HepG2 (cell line): ENCODE measurements around the gene BACH1.

Experiments used
- ATF7-NPFF ChIP-seq: sonication (generic); formaldehyde crosslinking; IDR thresholded peaks from 2 replicates; pipeline ENCODE4 v1.8.1; 2023; ENCODE audit warnings: mild to moderate bottlenecking, low read depth, missing genetic modification reagents, moderate library complexity
- FIP1L1 ChIP-seq: fragments of 200-400 bp; formaldehyde crosslinking; IDR thresholded peaks from 2 replicates; pipeline ENCODE4 v1.6.1; 2018; ENCODE audit warnings: low read depth, mild to moderate bottlenecking, low read length, moderate library complexity, borderline replicate concordance; ENCODE audit not compliant: insufficient read depth
- FOXJ3 ChIP-seq: sonication (generic); formaldehyde crosslinking; IDR thresholded peaks from 2 replicates; pipeline ENCODE4 v1.4.0; 2020; ENCODE audit warnings: missing genetic modification reagents, mild to moderate bottlenecking, borderline replicate concordance
- RBM39 ChIP-seq: fragments of 200-400 bp; formaldehyde crosslinking; IDR thresholded peaks from one replicate; pipeline ENCODE4 v1.6.1; 2018; ENCODE audit warnings: antibody characterized with exemption, mild to moderate bottlenecking, low read depth, low read length; ENCODE audit not compliant: poor library complexity, severe bottlenecking
- SP1 ChIP-seq, 2 experiments: fragments of 450-650 bp in 1 of 2; sonication (generic) in 1 of 2; formaldehyde crosslinking in 1 of 2; IDR thresholded peaks; 2 replicates each; pipeline versions ENCODE4 v1.4.0 to v1.6.1; 2016 to 2020; ENCODE audit warnings: missing genetic modification reagents in 1 of 2
- TAF1 ChIP-seq: sonication (generic); formaldehyde crosslinking; IDR thresholded peaks from 2 replicates; pipeline ENCODE4 v1.4.0; 2020; ENCODE audit warnings: missing genetic modification reagents
- U2AF2 ChIP-seq: fragments of 200-400 bp; formaldehyde crosslinking; IDR thresholded peaks from 2 replicates; pipeline ENCODE4 v1.6.1; 2017; ENCODE audit warnings: low read depth, mild to moderate bottlenecking, low read length
- ZFX ChIP-seq: sonication (generic); formaldehyde crosslinking; IDR thresholded peaks from 2 replicates; pipeline ENCODE4 v1.4.0; 2020; ENCODE audit warnings: mild to moderate bottlenecking, low read depth, missing genetic modification reagents, moderate library complexity
- ZNF274 ChIP-seq: sonication (generic); formaldehyde crosslinking; IDR thresholded peaks from 2 replicates; pipeline ENCODE4 v1.5.1; 2020; ENCODE audit warnings: mild to moderate bottlenecking, missing genetic modification reagents
- ZNF720 ChIP-seq: sonication (generic); formaldehyde crosslinking; IDR thresholded peaks from 2 replicates; pipeline ENCODE4 v1.4.0; 2020; ENCODE audit warnings: missing genetic modification reagents
- TF ChIP-seq, protein P1 (sequence below), 2 experiments: fragments of 450-650 bp in 1 of 2; sonication (generic) in 1 of 2; formaldehyde crosslinking in 1 of 2; IDR thresholded peaks; 2 replicates each; pipeline versions ENCODE4 v1.6.1 to v1.8.0; 2016 to 2022; ENCODE audit warnings: antibody characterized with exemption in 1 of 2, mild to moderate bottlenecking in 1 of 2, missing genetic modification reagents in 1 of 2
- TF ChIP-seq, protein P2 (sequence below): sonication (generic); formaldehyde crosslinking; IDR thresholded peaks from 2 replicates; pipeline ENCODE4 v1.4.0; 2020; ENCODE audit warnings: missing genetic modification reagents

DNA sequence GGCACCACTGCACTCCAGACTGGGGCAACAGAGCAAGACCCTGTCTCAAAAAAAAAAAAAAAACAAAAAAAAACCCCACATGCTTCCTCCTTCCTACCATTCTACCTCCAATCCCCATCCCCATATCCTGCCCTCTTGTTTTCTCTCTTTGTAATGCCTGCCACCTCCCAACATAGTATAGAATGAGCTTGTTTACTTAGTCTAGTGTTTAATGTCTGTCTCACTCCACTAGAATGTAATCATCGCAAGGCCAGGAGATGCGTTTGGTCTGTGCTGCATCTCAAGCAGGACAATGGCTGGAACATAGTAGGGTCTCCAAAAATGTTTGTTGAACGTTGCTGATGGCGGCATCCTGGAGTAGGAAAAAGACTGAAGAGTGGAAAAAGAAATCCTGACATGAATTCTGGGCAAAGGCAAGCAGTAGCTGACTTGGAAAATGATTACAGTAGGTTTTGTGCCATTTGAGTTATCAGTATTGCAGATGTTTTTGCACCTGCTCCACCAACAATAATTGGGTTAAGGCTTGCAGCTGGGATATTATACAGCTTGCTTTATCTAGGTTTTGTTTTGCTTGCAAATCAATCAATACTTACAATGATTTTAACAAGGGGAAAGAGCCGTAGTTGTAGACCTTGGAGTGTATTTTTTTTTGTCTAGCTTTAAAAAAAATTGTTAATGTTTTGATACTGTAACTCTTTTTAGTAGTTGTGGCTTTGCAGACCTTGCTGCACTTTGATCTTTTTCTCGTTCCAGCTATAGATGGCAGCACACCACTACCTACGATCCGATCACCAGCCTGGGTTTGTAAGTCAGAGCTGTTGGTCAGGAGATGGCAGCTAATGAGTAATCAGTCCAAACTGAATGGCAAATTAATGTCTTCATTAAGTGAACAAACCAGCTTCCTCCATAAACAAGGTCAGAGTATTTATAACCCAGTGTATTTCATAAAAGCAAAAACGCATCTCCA, 62.4 kb downstream of the BACH1 start:
- no peak for TF ChIP-seq TAF1 (CRISPR knock-in tag)
- TF ChIP-seq ZNF274 (CRISPR knock-in tag), result no peak
- no peak for TF ChIP-seq ZNF720 (CRISPR knock-in tag)
- TF ChIP-seq U2AF2, result no peak
- TF ChIP-seq, protein P1, sequence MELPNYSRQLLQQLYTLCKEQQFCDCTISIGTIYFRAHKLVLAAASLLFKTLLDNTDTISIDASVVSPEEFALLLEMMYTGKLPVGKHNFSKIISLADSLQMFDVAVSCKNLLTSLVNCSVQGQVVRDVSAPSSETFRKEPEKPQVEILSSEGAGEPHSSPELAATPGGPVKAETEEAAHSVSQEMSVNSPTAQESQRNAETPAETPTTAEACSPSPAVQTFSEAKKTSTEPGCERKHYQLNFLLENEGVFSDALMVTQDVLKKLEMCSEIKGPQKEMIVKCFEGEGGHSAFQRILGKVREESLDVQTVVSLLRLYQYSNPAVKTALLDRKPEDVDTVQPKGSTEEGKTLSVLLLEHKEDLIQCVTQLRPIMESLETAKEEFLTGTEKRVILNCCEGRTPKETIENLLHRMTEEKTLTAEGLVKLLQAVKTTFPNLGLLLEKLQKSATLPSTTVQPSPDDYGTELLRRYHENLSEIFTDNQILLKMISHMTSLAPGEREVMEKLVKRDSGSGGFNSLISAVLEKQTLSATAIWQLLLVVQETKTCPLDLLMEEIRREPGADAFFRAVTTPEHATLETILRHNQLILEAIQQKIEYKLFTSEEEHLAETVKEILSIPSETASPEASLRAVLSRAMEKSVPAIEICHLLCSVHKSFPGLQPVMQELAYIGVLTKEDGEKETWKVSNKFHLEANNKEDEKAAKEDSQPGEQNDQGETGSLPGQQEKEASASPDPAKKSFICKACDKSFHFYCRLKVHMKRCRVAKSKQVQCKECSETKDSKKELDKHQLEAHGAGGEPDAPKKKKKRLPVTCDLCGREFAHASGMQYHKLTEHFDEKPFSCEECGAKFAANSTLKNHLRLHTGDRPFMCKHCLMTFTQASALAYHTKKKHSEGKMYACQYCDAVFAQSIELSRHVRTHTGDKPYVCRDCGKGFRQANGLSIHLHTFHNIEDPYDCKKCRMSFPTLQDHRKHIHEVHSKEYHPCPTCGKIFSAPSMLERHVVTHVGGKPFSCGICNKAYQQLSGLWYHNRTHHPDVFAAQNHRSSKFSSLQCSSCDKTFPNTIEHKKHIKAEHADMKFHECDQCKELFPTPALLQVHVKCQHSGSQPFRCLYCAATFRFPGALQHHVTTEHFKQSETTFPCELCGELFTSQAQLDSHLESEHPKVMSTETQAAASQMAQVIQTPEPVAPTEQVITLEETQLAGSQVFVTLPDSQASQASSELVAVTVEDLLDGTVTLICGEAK (IDR thresholded peaks at IDR 0.05), result no peak
- TF ChIP-seq, protein P1 (CRISPR knock-in tag; IDR thresholded peaks at IDR 0.05), result no peak
- no peak for TF ChIP-seq RBM39
- no peak for TF ChIP-seq ZFX (CRISPR knock-in tag)
- TF ChIP-seq FIP1L1, result no peak
- no peak for TF ChIP-seq FOXJ3
- no peak for TF ChIP-seq ATF7-NPFF
- TF ChIP-seq SP1 (IDR thresholded peaks at IDR 0.05), result no peak
- no peak for TF ChIP-seq SP1 (CRISPR knock-in tag; IDR thresholded peaks at IDR 0.05)
- TF ChIP-seq, protein P2, sequence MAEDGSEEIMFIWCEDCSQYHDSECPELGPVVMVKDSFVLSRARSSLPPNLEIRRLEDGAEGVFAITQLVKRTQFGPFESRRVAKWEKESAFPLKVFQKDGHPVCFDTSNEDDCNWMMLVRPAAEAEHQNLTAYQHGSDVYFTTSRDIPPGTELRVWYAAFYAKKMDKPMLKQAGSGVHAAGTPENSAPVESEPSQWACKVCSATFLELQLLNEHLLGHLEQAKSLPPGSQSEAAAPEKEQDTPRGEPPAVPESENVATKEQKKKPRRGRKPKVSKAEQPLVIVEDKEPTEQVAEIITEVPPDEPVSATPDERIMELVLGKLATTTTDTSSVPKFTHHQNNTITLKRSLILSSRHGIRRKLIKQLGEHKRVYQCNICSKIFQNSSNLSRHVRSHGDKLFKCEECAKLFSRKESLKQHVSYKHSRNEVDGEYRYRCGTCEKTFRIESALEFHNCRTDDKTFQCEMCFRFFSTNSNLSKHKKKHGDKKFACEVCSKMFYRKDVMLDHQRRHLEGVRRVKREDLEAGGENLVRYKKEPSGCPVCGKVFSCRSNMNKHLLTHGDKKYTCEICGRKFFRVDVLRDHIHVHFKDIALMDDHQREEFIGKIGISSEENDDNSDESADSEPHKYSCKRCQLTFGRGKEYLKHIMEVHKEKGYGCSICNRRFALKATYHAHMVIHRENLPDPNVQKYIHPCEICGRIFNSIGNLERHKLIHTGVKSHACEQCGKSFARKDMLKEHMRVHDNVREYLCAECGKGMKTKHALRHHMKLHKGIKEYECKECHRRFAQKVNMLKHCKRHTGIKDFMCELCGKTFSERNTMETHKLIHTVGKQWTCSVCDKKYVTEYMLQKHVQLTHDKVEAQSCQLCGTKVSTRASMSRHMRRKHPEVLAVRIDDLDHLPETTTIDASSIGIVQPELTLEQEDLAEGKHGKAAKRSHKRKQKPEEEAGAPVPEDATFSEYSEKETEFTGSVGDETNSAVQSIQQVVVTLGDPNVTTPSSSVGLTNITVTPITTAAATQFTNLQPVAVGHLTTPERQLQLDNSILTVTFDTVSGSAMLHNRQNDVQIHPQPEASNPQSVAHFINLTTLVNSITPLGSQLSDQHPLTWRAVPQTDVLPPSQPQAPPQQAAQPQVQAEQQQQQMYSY (CRISPR knock-in tag), result no peak
